ENCODE results near the gene KRT34. TPM values are rescaled to one million over a fixed set of nuclear protein-coding genes. Genes with fewer than 3 reads are reported as not detected.
"Not testable (repeated sequence)": the region's sequence is repeated elsewhere in the genome, so short reads cannot be mapped to it uniquely, and the experiment has no call there.

The KRT34 gene
- total RNA-seq, 1 donor from 2014 or later = not detected

GRCh38 chr17:41360296-41360995 is 21.7 kb downstream of the KRT34 start:
- Histone ChIP-seq H4K20me1 (ENCODE audit: low read depth) (no peaks in the 10 kb centered on the region), H3K4me2 (no peak overlapping the region), H3K27me3 (no peaks in the 10 kb centered on the region), H2AFZ (replicated peaks) (no peak overlapping the region), H3K79me2 (ENCODE audit: low read depth) (no peaks in the 10 kb centered on the region), H3F3A (ENCODE audit: low read depth) (no peaks in the 10 kb centered on the region), H3K27ac (no peak overlapping the region), H3K36me3 (no peaks in the 10 kb centered on the region), H3K9ac (no peak overlapping the region), H3K9me3 (ENCODE audit: low read depth) (peaks cover 3% of the 10 kb centered on the region), H3K4me3 (no peak overlapping the region), H3K4me1 (no peaks in the 10 kb centered on the region)
- no peak for DNase-seq (ENCODE audit: low spot score)
- Mint-ChIP-seq H3K4me1 (no peaks in the 10 kb centered on the region), H3K9me3 (peaks cover 2% of the 10 kb centered on the region), H3K36me3 (no peaks in the 10 kb centered on the region), H3K27ac (no peak overlapping the region), H3K4me3 (no peak overlapping the region), H3K27me3 (ENCODE audit: insufficient read depth, low read depth) (no peaks in the 10 kb centered on the region)
- no peak for TF ChIP-seq EZH2 (IDR thresholded peaks at IDR 0.05)

GRCh38 chr17:41354536-41354935 is 27.6 kb downstream of the KRT34 start:
- Mint-ChIP-seq H3K27me3 (ENCODE audit: insufficient read depth, low read depth) (peaks cover 5% of the 10 kb centered on the region), H3K9me3 (peaks cover 2% of the 10 kb centered on the region), H3K27ac (no peak overlapping the region), H3K4me1 (no peaks in the 10 kb centered on the region), H3K36me3 (no peaks in the 10 kb centered on the region), H3K4me3 (no peak overlapping the region)
- H3F3A ChIP-seq (ENCODE audit: low read depth) = no peaks in the 10 kb centered on the region
- no peaks in the 10 kb centered on the region for H3K36me3 ChIP-seq
- TF ChIP-seq EZH2 (IDR thresholded peaks at IDR 0.05) (no peak), EZH2phosphoT487 (IDR thresholded peaks at IDR 0.05) (no peak)
- TF ChIP-seq, protein P1, sequence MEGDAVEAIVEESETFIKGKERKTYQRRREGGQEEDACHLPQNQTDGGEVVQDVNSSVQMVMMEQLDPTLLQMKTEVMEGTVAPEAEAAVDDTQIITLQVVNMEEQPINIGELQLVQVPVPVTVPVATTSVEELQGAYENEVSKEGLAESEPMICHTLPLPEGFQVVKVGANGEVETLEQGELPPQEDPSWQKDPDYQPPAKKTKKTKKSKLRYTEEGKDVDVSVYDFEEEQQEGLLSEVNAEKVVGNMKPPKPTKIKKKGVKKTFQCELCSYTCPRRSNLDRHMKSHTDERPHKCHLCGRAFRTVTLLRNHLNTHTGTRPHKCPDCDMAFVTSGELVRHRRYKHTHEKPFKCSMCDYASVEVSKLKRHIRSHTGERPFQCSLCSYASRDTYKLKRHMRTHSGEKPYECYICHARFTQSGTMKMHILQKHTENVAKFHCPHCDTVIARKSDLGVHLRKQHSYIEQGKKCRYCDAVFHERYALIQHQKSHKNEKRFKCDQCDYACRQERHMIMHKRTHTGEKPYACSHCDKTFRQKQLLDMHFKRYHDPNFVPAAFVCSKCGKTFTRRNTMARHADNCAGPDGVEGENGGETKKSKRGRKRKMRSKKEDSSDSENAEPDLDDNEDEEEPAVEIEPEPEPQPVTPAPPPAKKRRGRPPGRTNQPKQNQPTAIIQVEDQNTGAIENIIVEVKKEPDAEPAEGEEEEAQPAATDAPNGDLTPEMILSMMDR (IDR thresholded peaks at IDR 0.05) = no peak
- no peaks in the 10 kb centered on the region for H3K79me2 ChIP-seq (ENCODE audit: low read depth)
- H3K4me1 ChIP-seq = no peaks in the 10 kb centered on the region
- H3K4me2 ChIP-seq = no peak overlapping the region
- H3K4me3 ChIP-seq = no peak overlapping the region
- no peaks in the 10 kb centered on the region for H4K20me1 ChIP-seq (ENCODE audit: low read depth)
- peaks cover 3% of the 10 kb centered on the region for H3K9me3 ChIP-seq (ENCODE audit: low read depth)
- no peak for DNase-seq (ENCODE audit: low spot score)
- H2AFZ ChIP-seq (replicated peaks) = no peak overlapping the region
- H3K27me3 ChIP-seq = no peaks in the 10 kb centered on the region
- H3K27ac ChIP-seq = no peak overlapping the region
- no peak overlapping the region for H3K9ac ChIP-seq

GRCh38 chr17:41352597-41353366 is 29.3 kb downstream of the KRT34 start:
- H3K4me3 Mint-ChIP-seq = no peak overlapping the region
- H3K27ac Mint-ChIP-seq = no peak overlapping the region
- H3K36me3 ChIP-seq = no peaks in the 10 kb centered on the region
- H3K79me2 ChIP-seq (ENCODE audit: low read depth) = no peaks in the 10 kb centered on the region
- no peak overlapping the region for H3K27ac ChIP-seq
- peaks cover 5% of the 10 kb centered on the region for H3K27me3 Mint-ChIP-seq (ENCODE audit: insufficient read depth, low read depth)
- H3K4me1 Mint-ChIP-seq = no peaks in the 10 kb centered on the region
- H3K4me1 ChIP-seq = no peaks in the 10 kb centered on the region
- peaks cover 3% of the 10 kb centered on the region for H3K9me3 ChIP-seq (ENCODE audit: low read depth)
- H3K9me3 Mint-ChIP-seq = peaks cover 2% of the 10 kb centered on the region
- H3K36me3 Mint-ChIP-seq = no peaks in the 10 kb centered on the region
- no peak overlapping the region for H3K4me2 ChIP-seq
- H4K20me1 ChIP-seq (ENCODE audit: low read depth) = no peaks in the 10 kb centered on the region
- no peaks in the 10 kb centered on the region for H3K27me3 ChIP-seq
- H3K4me3 ChIP-seq = no peak overlapping the region
- no peak overlapping the region for H3K9ac ChIP-seq
- TF ChIP-seq EZH2 (IDR thresholded peaks at IDR 0.05) (no peak), EZH2phosphoT487 (IDR thresholded peaks at IDR 0.05) (no peak)
- TF ChIP-seq, protein P1 (IDR thresholded peaks at IDR 0.05) = no peak
- no peak overlapping the region for H2AFZ ChIP-seq (replicated peaks)
- H3F3A ChIP-seq (ENCODE audit: low read depth) = no peaks in the 10 kb centered on the region
- no peak for DNase-seq (ENCODE audit: low spot score)

DNA sequence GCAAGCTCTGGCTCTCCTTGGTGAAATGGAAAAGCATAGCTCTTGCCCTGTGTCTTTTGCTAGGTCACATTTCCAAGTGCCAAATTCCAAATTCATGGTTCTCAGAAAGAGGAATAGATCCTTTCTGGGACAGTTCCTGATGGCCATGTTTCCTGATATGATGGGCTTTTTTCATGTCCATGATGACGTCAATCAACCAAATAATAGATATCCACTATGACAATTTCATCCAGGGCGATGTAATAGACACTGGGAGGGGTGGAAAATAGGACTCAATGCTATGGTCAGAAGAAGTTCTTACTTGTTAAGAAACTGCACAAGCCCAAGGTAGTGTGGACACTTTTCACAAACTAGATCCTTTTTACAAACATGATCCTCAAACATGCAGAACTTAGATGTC is 30.9 kb downstream of the KRT34 start:
- H3K4me3 ChIP-seq = no peak overlapping the region
- no peaks in the 10 kb centered on the region for H4K20me1 ChIP-seq (ENCODE audit: low read depth)
- Mint-ChIP-seq H3K27me3 (ENCODE audit: insufficient read depth, low read depth) (peaks cover 5% of the 10 kb centered on the region), H3K4me1 (no peaks in the 10 kb centered on the region), H3K36me3 (no peaks in the 10 kb centered on the region), H3K27ac (no peak overlapping the region), H3K4me3 (no peak overlapping the region), H3K9me3 (no peaks in the 10 kb centered on the region)
- H3F3A ChIP-seq (ENCODE audit: low read depth) = no peaks in the 10 kb centered on the region
- H3K4me2 ChIP-seq = no peak overlapping the region
- no peaks in the 10 kb centered on the region for H3K36me3 ChIP-seq
- H3K27me3 ChIP-seq = no peaks in the 10 kb centered on the region
- no peaks in the 10 kb centered on the region for H3K4me1 ChIP-seq
- no peak overlapping the region for H3K27ac ChIP-seq
- peaks cover 2% of the 10 kb centered on the region for H3K9me3 ChIP-seq (ENCODE audit: low read depth)
- no peak overlapping the region for H2AFZ ChIP-seq (replicated peaks)
- no peak for DNase-seq (ENCODE audit: low spot score)
- TF ChIP-seq, protein P1 (IDR thresholded peaks at IDR 0.05) = no peak
- no peak for TF ChIP-seq EZH2 (IDR thresholded peaks at IDR 0.05)
- no peak for TF ChIP-seq EZH2phosphoT487 (IDR thresholded peaks at IDR 0.05)
- H3K79me2 ChIP-seq (ENCODE audit: low read depth) = no peaks in the 10 kb centered on the region
- no peak overlapping the region for H3K9ac ChIP-seq

DNA sequence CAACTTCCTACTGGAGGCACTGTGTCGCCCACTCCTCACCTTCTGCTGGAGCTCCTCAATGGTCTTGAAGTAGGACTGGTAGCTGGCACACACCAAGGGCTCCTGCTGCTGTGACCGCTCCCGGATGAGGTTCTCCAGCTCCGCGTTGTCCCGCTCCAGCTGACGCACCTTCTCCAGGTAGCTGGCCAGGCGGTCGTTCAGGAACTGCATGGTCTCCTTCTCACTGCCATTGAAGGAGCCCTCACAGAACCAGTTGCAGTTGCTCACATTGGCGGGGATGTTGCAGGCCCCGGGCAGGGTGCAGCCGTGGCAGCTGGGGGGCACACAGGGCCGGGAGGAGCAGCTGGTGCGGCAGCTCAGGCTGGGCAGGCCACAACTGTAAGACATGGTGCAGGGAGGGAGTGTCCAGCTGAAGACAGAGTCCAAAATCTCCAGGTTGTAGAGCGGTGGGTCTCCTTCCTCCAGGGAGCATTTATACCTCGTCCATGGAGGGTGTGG is 31.7 kb downstream of the KRT34 start, which contains the start of gene KRT33A:
KRT33A (minus strand) TSS at position 448 of the 498 bp plus-strand sequence; CDS start at position 387, 61 bp downstream.
- H3K4me2 ChIP-seq; H3F3A ChIP-seq (ENCODE audit: low read depth); H3K27ac ChIP-seq; H3K4me1 Mint-ChIP-seq; DNase-seq (ENCODE audit: low spot score); H3K4me3 Mint-ChIP-seq; H3K79me2 ChIP-seq (ENCODE audit: low read depth); H3K27me3 ChIP-seq; H3K9ac ChIP-seq; H3K36me3 ChIP-seq; H3K27me3 Mint-ChIP-seq (ENCODE audit: insufficient read depth, low read depth); H3K27ac Mint-ChIP-seq; H3K4me3 ChIP-seq; H3K36me3 Mint-ChIP-seq; H3K9me3 ChIP-seq (ENCODE audit: low read depth); H3K4me1 ChIP-seq; H3K9me3 Mint-ChIP-seq; H4K20me1 ChIP-seq (ENCODE audit: low read depth); H2AFZ ChIP-seq (replicated peaks): not testable (repeated sequence)

All from neural progenitor cell (in vitro differentiated cells).